ENCODE results near the gene CCDC68.

Gene CCDC68

DNA sequence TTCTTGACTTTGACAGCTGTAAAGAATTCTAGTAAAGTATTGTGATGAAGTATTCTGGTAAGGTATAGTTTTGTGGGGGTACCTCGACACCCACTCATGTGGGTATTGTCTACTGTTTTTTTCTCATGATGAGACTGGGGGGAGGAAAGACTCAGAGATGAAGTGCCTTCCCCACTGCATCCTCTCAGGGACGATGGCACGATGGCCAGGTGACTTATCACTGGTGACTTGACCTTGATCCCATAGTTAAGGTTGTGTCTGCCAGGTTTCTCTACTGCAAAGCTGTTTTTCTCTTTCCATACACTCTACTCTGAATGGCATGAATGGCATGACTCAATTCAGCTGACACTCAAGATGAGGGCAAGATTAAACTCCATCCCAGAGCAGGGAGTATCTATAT is 936 bp upstream of the CCDC68 start:
- DNase-seq = no peak

DNA sequence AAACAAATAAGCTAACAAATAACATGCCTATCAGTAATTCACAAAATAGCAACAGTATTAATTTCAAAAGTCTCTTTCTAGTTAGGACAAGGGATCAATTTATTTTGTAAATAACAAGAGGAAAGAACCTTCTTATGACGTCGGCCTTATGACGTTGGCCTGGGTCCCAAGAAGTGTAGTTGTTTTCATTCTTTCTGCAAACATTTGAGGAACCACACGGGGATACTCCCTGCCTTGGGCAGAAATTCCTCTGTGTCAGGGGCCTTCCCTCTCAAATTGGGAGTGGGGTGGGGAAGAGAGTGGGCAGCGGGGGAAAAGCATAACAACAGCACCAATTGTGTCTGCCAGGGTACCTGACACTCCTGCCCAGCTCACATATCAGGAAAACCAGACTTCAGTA is 1.3 kb downstream of the CCDC68 start:
- no peak for DNase-seq

DNA sequence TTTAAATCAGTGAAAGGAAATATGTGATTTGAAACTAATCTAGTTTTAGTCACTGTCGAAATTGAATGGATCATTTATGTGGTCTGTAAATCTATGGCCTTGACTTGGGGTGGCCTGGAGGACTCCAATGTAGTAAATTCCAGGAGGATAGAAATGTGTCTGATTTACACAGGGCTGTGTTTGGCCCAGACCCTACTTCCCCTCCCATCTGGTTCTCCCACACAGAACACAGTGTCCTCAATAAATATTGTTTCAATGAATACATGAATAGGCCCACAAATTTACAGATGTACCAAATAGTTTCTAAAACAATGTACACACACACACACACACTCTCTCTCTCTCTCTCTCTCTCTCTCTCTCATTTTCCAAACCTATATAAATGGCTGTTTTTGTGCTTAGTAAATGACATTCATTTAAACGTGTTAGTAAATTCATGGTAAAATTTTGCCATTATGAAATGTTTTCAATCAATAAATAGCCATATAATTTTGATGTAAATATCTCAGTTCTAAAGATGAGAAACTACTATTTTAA is 1.9 kb downstream of the CCDC68 start:
- no peak for DNase-seq

DNA sequence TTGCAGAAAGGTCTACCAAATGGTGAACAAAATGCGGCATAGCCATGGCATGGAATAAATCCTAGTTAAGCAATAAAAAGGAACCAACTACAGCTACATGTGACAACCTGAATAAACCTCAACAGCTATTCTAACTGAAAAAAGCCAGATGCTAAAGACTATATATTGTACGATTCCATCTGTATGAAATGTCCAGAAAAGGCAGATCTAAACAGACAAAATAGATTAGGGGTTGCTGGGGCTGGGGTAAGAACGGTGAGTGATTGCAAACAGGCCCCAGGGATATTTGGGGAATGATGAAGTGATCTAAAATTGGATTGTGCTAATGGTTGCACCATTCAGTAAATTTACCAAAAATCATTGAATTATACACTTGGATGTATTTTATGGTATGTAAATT is 2.8 kb downstream of the CCDC68 start:
- no peak for DNase-seq

DNA sequence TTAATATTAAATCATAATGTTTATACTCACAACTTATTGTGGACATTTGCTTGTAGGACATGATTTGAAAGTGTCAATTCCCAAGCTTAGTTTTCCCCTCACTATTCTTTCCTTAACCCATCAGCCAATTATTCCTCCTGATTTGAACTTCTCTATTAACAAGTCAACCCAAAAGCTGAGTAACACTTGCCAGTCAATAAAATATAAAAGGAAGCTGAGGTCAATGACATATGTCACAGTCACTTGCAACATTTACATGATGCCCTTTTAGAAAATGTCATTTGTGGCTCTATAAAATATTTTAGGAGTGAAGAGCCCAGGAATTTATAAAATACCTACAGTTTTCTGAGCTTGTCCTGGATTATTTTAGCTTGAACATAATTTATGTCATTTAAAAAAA is 7.2 kb downstream of the CCDC68 start:
- no peak for DNase-seq

DNA sequence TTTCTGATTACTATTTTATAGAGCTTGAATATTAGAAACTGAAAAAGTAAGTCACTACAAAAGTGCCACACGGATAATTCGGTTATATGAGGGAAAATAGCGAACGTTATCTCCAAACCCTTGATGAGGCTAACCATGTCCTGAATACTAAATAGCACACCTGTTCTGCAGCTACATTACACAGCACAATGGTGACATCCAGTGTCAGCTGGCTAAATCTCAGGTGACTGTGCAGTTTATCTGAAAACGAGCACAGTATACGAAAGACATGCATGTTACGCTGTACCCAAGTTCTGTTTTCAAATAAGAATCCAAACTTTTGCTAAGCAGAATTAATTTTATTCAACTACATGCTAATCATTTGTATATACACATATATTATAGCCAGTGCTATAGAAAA is 9.0 kb downstream of the CCDC68 start:
- no peak for DNase-seq

DNA sequence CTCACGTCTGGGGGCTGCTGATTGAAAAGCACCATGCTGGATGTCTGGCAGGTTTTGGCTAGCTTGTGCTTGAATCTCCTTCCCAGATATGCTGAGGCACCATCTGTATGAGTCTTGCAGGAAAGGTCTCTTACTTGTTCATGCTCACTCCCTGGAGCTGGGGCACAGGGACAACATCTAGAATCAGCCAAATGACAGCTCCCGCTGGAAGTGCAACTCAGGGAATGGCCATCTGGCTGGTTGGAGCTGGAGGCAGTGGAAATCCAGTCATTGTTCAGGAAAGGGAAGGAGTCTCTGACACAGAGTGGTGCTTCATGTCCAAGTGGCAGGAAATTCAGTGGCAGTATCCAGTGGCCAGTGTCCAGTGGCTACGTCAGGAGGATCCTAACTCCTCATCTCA is 9.7 kb downstream of the CCDC68 start:
- DNase-seq = no peak

DNA sequence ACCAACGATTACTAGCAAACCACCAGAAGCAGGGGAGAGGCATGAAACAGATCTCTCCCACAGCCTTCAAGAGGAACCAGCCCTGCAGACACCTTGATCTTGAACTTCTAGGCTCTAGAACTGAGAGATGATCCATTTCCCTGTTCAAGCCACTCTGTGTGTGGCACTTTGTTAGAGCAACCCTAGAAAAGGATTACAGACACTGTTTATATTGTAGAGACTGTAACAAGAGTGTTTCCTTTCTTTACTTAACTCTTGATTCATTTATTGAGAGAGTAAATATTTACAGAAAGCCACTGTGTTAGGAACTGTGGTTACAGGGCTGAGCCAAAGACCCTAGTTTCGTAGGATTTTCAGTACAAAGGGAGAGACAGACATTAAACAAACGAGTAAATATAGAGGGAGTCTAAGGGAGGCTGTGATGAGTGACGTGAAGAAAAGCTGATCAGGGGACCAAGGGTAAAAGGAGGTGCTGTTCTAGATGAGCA is 10.9 kb downstream of the CCDC68 start:
- no peak for DNase-seq

DNA sequence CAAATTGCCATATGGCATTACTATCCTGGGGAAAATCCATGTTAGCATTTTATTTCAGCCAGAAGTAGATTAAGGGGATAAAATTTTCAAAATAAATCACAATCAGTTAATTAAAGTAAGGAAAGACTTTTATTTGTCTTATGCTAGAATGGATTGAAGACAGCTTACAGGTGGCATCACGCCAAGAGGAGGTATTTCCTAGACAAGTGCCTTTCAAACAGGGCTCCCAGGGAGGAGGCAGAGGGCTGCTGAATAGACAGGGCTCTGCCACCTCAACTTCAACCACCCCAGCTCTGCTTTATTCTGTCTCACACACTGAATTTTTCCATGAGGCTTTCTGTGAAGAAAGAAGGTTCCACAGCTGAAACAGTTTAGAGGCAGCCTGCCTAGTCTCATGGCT is 12.2 kb downstream of the CCDC68 start:
- DNase-seq = no peak

DNA sequence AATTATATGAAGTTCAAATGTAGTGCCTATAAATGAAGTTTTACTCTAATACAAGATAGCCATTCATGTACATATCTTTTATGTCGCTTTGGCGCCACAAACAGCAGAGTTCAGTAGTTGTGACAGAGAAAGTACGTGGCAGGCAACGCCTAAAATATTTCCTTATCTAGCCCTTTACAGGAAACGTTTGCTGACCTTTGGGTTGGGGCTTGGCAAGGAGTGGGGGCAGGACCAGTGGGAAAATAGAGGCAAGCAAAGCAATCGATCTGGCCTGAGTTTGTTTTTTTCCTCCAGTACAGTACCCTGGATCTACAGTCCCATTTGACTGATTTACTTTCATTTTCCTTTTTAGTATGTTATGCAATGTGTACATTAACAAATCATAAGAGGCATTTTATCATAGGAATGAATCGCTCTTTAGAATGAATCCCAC is 13.1 kb downstream of the CCDC68 start:
- no peak for DNase-seq

DNA sequence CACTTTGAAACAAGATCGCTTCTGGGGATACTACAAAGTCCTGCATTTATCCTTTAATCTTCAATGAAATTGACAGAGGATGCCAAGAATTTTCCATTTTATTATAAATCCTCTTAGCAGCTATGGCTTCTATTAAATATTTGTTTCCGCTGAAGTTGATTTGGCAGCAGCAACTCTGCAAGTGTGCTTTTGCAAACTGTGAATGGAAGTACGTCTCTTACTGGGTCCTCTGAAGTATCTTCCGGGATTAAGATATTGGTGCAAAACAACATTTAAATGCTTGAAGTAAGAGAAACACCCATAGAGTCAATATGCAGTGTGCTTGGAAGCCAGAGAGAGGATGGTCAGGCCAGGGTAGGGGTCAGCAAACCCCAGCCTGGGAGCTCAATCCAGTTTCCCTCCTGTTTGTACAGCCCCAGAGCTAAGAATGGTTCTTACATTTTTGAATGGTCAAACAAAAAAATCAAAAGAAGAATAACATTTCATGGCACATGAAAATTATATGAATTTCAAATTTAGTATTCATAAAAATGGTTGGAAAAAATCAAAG is 13.6 kb downstream of the CCDC68 start:
- DNase-seq = no peak

DNA sequence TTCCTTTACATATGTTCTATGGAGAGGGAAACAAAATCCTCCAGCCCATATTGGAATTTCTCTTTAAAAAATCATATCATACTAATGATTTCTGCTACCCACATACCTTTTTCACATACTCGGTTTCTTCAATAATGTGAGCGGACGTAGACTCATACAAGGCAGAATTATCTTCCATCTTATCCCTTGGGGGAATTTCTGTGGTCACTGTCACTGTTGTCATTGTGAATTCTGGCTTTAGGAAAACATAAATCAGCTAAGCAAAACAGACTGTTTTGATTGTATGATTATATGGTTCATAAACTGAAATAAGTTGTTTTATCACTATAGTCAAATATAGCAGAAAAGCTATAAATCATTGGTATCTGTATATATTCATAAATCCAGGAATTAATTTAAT is 16.7 kb downstream of the CCDC68 start:
- DNase-seq = no peak

DNA sequence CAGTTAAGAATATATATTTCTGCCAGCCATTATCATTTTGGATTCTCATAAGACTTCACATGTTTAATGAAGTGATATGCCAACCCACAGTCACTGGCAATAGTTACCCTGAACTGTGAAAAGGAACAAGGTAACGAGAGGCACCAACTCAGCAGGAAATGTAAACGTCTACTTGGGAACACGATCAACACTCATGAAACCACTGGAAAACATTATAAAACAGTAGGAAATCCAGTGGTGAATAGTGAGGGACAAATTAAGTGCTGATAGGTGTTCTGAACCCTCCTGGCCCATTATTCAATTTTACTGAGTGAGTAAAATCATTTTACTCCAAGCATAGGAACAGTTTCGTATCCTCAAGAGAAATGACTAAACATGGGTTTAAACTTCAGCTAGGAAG is 17.1 kb downstream of the CCDC68 start:
- no peak for DNase-seq

DNA sequence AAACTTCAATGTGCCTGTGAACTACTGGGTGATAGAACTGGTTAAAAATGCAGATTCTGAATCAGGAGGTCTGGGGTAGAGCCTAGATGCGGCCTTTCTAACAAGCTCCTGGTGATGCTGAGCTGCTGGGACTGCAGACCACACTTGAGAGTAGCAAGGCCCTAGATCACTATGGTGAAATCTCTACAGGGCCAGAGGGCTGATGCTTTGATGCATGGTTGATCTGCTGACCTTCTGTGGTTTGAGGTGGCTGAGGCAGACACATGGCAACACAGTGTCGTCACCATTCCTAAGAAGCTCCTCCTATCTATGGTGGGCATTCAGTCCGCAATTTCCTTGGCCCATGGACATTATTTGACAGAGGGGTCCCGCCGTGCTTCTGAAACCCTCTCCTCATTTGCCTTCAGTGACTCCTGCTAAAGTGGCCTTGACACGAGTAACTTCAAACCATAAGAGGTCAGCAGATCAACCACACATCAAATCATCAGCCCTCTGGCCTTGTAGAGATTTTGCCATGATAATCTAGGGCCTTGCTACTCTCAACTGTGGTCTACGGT is 19.8 kb downstream of the CCDC68 start:
- DNase-seq = no peak

DNA sequence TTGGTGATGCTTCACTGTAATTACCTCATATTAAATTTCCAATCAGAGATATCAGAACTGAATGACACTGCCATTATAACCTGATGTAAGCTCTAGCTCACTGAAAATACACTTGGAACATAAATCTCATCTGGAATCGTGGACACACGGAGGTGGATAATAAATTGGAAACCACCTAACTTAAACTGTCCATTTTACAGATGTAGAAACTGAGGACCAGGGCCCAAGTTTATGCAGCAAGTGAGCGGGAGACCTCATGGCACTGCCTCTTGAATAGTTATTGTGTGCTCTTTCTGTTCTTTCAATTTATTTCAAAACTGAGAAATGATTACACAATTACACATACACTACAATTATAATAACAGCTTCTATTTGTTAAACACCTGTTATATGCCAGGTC is 20.8 kb downstream of the CCDC68 start:
- no peak for DNase-seq

DNA sequence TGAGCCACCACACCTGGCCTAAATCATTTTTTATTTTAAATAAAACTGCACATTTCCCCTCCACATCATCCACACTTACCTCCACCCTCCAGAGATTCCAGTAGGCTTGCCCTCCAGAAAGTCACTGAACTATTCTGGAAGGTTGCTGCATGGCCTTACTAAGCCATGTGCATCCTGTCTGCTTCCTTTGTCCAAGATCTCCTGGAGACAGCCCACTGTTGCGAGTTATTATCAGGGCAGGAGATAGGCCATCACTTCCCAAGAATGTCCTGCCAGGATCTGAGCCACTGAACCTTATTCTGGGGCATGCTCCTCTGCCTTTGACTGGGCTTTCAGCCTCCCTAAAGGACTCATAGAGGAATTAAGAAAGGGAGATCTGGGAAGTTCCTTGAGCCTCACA is 26.8 kb downstream of the CCDC68 start:
- no peak for DNase-seq

DNA sequence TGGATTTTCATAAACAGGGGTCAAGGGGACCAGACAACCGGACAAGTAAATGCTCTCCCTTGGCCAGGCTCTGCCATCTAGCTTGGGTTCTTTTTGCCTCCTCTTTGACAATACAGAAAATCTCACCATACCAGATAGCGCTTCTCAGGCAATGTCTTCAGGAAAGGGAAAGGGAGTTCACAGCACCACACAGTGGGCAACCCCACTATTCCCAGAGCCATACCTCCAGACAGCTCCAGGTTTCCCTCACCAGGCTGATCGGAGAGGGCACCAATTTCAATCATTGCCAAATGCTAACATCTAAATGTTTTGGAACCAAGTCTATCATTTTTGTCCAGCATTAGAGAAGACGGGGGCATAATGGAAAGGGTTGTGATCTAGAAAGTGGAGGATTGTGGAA is 28.1 kb downstream of the CCDC68 start:
- no peak for DNase-seq

DNA sequence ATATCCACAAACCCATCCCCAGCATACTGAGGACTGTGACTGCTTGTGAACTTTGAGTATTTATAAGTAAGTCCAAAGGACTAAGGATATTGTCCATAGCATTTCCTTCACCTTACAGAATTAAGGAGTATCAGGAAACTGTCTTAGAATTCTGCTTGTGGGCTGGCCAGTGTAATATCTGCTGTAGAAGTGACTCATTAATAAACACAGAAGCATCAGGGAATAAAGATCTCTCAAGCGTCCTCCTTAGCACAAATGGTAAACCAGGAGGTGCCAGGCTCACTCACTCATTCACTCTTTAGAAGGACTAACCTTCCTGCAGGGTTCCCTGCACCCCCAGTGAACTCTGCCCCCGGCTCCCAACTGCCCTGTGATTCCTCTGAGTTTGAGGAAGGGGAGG is 31.0 kb downstream of the CCDC68 start:
- DNase-seq = no peak

DNA sequence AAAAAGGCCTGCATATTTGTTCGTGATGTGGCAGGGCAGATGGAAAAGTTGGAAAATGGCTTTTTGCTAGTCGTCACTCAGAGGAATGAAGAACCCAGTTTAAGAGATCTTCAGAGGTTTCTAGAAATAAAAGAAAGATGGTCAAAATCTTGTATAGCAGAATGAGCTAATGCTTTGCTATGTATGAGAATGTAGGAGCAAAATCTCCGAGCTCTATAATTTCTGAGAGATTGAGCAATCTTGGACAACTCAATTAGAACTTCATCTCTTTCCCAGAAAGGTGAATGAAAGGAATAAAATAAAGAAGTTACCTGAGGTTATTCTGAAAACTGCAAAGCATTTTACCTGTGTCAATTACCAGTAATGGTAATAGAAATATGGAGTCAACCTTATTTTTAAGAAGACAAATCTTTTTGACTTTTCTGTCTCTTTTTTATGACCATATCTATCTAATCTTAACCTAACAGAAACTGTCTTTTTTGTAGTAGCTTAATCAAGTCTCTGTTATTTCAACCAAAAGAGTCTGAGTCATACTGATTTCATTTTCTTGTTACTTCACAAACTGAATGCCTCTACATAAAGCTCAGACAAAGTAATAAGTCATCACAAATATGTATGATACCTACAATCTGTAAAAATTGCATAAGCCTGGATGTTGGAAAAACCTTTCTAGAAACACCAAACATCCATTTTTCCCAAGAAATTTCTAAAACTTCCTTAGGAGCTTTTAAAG is 32.5 kb downstream of the CCDC68 start:
- DNase-seq = no peak

DNA sequence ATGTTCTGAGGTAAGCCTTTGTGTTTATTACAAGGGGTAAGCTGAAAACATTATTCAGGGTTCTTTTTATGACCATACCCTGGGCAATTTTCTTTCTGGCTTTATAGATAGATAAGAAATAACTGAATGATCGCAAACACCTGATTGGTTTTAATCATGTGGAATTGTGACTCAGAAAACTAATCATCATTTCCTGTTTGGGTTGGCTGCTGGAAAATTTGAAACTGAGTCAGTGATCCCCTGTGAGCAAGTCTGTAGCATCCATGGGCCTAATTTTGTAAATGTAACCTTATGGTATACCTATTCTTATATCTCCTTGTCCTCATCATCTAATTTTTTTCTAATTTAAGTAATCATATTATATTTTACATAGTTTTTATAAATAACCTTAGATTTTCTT is 34.3 kb downstream of the CCDC68 start:
- DNase-seq = no peak

DNA sequence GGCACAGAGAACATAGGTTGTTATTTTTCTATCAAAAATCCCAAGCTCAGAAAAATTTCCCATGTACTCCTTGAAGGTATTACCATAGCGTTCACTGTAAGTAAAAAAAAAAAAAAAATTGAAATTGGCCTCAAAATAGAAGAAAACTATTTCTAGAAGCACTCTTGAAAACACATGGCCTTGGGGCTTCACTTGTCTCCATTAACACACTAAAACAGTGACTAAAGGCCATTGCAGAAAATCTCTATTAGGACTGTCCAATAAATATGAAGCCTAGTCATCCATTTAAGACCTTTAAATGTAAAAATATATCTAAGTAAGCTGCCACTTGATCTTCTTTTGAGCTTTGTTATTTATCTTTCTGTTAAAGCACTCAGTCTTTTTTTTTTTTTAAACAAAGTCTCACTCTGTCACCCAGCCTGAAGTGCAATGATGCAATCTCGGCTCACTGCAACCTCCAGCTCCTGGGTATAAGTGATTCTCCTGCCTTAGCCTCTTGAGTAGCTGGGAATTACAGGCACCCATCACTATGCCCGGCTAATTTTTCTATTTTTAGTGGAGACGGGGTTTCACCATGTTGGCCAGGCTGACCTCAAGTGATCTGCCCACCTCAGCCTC is 35.8 kb downstream of the CCDC68 start:
- DNase-seq = no peak

DNA sequence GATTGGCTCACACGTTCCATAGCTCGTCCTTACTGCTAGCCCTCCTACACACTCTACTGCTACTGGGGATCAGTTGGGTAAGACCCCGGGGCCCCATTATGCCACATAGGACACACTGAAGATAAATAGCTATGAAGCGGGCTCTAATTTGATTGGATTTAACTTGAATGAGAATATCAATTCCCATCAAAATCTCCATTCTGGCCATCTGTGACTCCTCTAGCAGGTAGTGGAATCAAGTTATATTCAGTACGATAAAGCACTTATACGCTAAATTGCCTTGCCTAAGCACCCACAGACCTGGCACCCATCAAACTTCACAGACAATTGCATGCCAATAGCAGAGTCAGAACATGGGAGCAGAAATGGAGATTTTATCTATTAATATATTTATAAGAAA is 39.8 kb downstream of the CCDC68 start:
- no peak for DNase-seq

DNA sequence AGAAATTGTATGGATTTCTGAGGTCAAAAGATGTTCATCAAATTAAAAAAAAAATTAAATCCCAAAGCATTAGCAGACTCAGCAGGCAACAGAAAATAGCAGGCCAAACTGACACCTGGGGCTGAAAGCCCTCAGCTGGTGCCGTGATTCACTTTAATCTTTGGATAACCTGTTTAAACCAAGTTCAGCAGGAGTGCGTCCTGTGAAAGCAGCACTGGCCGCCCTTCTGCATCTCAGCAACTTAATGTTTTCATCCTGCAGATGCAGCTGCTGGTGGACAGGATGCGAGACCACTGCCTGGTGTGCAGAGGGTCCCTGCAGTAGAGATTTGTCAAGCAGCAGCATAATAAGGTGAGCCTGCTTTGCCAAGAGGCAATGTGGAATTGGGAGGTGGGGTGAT is 41.2 kb downstream of the CCDC68 start:
- no peak for DNase-seq

DNA sequence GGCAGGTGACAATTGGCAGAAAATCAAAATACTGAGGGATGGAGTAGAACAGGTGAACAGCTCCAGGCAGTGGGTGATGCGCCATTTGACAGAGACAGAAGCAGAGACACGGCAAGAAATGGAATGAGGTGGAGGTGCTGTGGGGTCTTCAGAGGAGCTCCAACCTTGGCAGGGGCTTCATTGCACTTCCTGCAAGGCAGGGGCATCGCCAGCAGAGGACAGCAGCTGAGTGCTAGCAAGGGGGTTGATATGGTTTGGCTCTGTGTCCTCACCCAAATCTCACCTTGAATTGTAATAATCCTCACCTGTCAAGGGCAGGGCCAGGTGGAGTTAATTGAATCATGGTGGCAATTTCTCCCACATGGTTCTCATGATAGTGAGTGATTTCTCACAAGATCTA is 42.8 kb downstream of the CCDC68 start:
- no peak for DNase-seq

All from NCI-H1694 (cell line).